ENCODE results near the gene GOLGA6L26.
"Not testable (repeated sequence)": the region's sequence is repeated elsewhere in the genome, so short reads cannot be mapped to it uniquely, and the experiment has no call there.

DNA sequence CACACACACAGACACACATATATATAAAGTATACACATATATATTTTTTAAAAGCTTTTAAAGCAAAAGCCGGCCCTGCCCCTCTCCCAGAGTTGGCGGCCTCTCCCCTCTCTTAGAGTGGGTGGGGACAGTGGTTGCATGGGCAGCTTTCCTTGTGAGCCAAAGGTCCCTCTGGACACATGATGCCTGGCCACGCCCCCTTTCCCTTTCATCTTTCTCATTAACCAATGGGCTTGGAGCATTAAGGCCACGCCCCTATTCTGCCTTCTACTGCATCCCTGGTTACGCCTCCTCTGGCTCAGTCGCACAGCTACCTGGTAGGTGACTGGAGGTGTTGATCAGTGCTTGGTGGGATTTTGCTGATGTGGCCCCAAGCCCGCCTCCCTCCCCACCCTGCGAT, 20.5 kb upstream of the GOLGA6L26 start, which contains the start of gene GOLGA8S:
- TF ChIP-seq, protein P1, sequence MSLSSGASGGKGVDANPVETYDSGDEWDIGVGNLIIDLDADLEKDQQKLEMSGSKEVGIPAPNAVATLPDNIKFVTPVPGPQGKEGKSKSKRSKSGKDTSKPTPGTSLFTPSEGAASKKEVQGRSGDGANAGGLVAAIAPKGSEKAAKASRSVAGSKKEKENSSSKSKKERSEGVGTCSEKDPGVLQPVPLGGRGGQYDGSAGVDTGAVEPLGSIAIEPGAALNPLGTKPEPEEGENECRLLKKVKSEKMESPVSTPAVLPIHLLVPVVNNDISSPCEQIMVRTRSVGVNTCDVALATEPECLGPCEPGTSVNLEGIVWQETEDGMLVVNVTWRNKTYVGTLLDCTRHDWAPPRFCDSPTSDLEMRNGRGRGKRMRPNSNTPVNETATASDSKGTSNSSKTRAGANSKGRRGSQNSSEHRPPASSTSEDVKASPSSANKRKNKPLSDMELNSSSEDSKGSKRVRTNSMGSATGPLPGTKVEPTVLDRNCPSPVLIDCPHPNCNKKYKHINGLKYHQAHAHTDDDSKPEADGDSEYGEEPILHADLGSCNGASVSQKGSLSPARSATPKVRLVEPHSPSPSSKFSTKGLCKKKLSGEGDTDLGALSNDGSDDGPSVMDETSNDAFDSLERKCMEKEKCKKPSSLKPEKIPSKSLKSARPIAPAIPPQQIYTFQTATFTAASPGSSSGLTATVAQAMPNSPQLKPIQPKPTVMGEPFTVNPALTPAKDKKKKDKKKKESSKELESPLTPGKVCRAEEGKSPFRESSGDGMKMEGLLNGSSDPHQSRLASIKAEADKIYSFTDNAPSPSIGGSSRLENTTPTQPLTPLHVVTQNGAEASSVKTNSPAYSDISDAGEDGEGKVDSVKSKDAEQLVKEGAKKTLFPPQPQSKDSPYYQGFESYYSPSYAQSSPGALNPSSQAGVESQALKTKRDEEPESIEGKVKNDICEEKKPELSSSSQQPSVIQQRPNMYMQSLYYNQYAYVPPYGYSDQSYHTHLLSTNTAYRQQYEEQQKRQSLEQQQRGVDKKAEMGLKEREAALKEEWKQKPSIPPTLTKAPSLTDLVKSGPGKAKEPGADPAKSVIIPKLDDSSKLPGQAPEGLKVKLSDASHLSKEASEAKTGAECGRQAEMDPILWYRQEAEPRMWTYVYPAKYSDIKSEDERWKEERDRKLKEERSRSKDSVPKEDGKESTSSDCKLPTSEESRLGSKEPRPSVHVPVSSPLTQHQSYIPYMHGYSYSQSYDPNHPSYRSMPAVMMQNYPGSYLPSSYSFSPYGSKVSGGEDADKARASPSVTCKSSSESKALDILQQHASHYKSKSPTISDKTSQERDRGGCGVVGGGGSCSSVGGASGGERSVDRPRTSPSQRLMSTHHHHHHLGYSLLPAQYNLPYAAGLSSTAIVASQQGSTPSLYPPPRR (CRISPR knock-in tag; IDR thresholded peaks at IDR 0.05; ENCODE audit: borderline replicate concordance), result not testable (repeated sequence)
- not testable (repeated sequence) for TF ChIP-seq SP2 (CRISPR knock-in tag; IDR thresholded peaks at IDR 0.05); NBN (conservative IDR thresholded peaks at IDR 0.05); CEBPB (IDR thresholded peaks at IDR 0.05; ENCODE audit: borderline replicate concordance, low read depth, low read length); ZNF354B (CRISPR knock-in tag; IDR thresholded peaks at IDR 0.05); CHD4 (IDR thresholded peaks at IDR 0.05; ENCODE audit: borderline replicate concordance, low read length)
- TF ChIP-seq, protein P2, sequence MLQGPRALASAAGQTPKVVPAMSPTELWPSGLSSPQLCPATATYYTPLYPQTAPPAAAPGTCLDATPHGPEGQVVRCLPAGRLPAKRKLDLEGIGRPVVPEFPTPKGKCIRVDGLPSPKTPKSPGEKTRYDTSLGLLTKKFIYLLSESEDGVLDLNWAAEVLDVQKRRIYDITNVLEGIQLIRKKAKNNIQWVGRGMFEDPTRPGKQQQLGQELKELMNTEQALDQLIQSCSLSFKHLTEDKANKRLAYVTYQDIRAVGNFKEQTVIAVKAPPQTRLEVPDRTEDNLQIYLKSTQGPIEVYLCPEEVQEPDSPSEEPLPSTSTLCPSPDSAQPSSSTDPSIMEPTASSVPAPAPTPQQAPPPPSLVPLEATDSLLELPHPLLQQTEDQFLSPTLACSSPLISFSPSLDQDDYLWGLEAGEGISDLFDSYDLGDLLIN (CRISPR knock-in tag; IDR thresholded peaks at IDR 0.05; ENCODE audit: borderline replicate concordance), result not testable (repeated sequence)
